ENCODE measurements around the gene INO80E.

The INO80E gene

DNA sequence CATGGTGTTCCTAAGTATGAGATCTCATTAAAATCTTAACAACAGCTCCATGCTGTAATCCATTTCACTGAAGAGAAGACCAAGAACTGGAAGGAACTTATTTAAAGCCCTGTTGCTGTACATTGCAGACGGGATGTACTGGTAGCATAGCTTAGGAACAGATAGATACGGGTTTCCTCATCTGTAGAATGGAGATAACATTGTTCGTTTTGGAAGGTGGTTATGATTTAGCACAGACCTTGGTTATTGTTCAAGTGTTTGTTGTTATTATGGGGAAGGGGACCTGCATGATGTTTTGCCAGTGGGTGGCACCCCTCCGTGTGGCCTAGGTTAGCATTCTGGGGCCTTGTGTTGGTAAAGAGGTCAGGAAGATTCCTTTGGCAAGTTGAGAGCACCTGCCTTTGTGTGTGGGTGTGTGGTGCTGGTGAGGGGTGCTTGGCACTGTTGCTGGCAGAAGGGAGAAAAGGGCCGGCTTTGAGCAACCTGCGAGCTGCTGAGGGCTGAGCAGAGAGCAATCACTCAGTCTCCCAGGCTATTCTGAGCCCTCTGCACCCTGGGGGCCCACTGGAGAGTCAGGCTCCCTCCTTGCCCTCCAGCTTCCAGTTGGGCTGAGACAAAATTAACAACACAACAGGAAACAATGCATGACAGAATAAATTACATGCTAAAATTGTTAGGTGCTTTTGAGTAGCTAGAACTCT, 20.1 kb upstream of the INO80E start:
- peak; percentile 48 for DNase-seq (ENCODE audit: low spot score)

DNA sequence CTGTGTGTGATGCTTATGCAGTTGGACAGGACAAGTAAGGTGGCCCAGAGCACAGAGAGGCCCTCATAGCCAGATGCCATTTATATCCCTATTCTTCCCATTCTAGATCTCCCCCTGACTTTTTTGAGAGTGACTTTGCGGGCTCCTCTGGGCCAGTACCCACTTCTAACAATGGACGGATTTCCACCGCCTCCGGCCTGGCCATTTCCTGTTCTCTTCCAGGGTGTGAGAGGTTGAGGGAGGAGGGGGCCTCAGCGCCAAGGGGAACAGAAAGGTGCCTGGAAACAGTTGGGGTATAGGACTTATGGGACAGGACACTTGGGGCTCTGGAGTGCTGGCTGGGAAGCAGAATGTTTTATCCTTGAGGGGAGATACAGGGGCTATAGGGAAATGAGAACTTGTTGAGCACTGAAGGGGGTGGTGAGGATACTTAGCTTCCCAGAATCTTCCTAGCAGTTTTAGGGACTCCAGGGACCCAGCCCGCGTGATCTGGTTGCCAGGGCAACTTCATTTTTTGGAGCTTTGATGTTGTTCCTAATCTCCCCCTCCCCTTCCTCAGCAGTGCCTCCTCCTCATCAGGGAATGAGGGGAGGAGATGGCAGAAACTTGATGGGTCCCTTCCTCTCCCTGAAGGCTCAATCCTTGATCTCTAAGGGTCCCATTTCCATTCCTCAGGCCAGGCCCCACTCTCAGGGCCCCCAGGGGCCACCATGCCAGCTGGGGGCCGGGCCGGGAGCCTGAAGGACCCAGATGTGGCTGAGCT, 18.8 kb upstream of the INO80E start:
- peak; percentile 36 for DNase-seq (ENCODE audit: low spot score)

DNA sequence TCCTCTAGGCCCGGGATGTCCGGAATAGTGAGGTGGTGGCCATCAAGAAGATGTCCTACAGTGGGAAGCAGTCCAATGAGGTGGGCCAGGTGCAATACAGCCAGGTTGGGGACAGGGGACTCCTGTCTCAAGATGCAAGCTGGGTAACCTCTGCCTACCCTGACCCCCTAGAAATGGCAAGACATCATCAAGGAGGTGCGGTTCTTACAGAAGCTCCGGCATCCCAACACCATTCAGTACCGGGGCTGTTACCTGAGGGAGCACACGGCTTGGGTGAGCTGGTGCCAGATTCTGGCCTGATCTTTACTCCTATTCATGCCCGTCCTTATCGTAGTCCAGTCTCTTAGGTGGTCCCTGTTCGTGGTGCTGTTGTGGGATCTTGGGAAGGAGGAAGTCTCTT, 18.0 kb upstream of the INO80E start:
- peak; percentile 27 for DNase-seq (ENCODE audit: low spot score)

DNA sequence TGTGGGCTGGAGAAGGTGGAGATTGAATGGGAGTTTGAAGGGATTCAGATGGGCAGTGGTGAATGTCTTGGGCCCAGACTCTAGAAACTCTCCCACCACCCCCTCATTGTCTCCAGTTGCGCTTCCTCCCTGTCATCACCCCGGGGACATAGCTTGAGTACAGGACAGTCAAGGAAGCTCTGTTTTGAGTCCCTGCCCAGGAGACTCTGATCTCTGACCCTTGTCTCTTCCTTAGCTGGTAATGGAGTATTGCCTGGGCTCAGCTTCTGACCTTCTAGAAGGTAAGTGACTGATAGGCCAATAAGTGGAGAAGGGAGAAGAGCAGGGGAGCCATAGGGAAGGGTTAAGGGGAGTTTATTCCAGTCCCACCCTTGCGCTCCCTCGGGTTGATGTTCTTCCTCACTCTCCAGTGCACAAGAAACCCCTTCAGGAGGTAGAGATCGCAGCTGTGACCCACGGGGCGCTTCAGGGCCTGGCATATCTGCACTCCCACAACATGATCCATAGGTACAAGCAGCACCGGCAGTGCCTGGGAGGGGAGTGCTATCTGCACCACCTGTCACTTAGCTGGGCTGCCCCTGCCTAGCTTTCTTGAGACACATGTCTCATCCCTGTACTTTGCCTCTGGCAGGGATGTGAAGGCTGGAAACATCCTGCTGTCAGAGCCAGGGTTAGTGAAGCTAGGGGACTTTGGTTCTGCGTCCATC, 17.3 kb upstream of the INO80E start:
- no peak for DNase-seq (ENCODE audit: low spot score)

DNA sequence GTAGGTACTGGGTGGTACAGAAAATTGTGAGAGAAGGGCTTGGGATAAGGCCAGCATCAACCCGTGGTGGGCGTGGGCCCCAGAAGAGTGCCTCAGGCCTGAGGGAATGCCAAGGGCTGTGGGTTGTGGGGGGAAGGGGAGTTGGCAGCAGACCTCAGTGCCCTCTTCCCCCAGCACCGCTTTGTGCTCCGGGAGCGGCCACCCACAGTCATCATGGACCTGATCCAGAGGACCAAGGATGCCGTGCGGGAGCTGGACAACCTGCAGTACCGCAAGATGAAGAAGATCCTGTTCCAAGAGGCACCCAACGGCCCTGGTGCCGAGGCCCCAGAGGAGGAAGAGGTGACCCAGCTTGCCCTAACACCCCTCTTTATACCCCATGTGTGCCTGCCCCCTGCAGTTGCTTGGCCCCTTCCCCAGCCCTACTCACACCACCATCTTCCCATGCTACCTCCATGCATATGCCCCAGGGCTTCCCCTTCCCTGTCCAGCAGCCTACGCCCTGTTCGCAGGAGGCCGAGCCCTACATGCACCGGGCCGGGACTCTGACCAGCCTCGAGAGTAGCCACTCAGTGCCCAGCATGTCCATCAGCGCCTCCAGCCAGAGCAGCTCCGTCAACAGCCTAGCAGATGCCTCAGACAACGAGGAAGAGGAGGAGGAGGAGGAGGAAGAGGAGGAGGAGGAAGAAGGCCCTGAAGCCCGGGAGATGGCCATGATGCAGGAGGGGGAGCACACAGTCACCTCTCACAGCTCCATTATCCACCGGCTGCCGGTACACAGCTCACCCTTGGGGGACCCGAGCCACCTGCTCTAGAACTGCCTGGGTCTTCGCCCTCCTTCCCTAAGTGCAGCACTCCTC, 13.3 kb upstream of the INO80E start:
- DNase-seq (ENCODE audit: low spot score), result no peak

DNA sequence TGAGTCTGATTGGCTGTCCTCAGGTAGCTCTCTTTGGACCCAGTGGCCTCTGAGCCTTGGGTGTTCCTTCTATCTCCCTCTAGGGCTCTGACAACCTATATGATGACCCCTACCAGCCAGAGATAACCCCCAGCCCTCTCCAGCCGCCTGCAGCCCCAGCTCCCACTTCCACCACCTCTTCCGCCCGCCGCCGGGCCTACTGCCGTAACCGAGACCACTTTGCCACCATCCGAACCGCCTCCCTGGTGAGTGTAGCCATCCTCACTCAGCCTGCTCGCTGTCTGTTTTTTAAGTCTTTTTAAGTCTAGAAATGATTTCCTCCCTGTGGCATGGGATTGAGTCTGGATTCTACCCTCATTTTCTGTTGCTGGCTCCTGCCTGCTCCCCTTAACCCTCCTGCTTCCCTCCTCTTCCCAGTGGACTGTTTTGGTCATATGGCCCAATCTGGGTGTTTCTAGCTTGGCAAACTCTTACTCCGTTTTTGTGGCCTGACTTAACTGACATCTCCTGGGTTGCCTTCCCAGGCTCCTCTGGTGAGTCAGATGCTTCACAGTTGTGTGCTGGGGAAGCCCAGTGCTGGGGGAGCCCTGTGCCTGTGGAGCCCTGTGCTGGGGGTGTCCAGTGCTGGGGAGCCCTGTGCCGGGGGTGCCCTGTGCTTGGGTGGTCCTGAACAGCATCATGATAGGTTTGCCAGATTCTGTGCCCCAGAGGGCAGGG, 12.5 kb upstream of the INO80E start:
- DNase-seq (ENCODE audit: low spot score), result no peak

DNA sequence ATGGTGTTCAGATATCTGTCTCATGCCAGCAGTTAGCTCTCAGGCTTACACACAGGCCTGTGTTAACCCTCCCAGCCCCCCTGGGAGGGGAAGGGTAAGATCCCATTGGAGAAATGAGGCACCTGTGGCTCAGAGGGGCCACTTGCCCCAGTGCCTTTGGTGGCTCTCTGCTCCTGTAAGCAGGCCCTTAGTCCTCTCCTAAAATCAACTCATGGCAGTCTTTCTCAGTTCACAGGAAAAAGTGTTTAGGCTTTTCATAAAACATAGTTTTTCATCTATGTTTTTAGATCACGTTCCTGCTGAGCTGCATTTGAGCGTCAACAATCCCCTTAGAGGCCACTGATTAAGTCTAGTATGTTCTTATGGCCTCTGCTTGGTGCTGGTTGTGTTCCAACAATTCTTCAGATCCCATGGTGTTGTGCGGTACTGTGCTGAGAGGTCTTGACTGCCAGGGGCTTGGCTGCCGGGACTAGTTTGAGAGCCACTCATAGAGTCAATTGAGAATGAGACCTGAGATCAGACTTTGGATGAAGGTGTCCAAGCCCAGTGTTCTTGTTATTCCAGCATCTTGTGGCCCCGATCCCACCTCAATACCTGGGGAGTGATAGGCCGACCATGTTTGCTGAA, 11.8 kb upstream of the INO80E start:
- no peak for DNase-seq (ENCODE audit: low spot score)

DNA sequence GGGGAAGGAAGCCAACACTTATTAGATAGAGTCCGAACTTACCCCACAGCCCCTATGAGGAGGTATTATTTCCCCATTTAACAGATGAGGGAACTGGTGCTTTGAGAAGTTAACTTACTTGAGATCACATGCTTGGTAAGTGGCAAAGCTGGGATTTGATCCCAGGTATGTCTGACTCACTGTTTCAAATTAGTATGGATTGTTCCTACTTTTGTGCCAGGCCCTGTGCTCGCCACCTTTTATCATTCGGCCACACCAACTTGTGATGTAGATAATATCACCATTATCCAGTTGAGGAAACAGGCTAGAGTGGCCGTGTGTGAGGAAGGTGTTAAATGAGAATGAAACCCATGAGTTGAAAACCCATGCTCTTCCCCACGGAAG, 11.3 kb upstream of the INO80E start:
- DNase-seq (ENCODE audit: low spot score), result no peak

DNA sequence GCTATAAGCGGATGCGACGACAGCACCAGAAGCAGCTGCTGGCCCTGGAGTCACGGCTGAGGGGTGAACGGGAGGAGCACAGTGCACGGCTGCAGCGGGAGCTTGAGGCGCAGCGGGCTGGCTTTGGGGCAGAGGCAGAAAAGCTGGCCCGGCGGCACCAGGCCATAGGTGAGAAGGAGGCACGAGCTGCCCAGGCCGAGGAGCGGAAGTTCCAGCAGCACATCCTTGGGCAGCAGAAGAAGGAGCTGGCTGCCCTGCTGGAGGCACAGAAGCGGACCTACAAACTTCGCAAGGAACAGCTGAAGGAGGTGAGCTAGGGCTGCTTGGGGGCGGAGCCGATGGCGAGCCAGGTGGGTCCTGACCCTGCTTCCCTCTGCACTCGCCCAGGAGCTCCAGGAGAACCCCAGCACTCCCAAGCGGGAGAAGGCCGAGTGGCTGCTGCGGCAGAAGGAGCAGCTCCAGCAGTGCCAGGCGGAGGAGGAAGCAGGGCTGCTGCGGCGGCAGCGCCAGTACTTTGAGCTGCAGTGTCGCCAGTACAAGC, 10.7 kb upstream of the INO80E start:
- no peak for DNase-seq (ENCODE audit: low spot score)

DNA sequence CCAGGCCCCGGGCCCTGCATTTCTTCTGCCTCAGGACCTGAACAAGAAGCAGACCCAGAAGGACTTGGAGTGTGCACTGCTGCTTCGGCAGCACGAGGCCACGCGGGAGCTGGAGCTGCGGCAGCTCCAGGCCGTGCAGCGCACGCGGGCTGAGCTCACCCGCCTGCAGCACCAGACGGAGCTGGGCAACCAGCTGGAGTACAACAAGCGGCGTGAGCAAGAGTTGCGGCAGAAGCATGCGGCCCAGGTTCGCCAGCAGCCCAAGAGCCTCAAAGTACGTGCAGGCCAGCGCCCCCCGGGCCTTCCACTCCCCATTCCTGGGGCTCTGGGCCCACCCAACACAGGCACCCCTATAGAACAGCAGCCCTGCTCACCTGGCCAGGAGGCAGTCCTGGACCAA, 9.8 kb upstream of the INO80E start:
- DNase-seq (ENCODE audit: low spot score), result no peak

DNA sequence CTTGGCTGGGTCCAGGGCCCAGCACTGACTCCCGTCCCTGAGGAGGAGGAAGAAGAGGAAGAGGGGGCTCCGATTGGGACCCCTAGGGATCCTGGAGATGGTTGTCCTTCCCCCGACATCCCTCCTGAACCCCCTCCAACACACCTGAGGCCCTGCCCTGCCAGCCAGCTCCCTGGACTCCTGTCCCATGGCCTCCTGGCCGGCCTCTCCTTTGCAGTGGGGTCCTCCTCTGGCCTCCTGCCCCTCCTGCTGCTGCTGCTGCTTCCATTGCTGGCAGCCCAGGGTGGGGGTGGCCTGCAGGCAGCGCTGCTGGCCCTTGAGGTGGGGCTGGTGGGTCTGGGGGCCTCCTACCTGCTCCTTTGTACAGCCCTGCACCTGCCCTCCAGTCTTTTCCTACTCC, 9.1 kb upstream of the INO80E start:
- no peak for DNase-seq (ENCODE audit: low spot score)

DNA sequence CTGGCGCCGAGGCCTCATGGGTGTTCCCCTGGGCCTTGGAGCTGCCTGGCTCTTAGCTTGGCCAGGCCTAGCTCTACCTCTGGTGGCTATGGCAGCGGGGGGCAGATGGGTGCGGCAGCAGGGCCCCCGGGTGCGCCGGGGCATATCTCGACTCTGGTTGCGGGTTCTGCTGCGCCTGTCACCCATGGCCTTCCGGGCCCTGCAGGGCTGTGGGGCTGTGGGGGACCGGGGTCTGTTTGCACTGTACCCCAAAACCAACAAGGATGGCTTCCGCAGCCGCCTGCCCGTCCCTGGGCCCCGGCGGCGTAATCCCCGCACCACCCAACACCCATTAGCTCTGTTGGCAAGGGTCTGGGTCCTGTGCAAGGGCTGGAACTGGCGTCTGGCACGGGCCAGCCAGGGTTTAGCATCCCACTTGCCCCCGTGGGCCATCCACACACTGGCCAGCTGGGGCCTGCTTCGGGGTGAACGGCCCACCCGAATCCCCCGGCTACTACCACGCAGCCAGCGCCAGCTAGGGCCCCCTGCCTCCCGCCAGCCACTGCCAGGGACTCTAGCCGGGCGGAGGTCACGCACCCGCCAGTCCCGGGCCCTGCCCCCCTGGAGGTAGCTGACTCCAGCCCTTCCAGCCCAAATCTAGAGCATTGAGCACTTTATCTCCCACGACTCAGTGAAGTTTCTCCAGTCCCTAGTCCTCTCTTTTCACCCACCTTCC, 8.5 kb upstream of the INO80E start:
- DNase-seq (ENCODE audit: low spot score), result no peak

DNA sequence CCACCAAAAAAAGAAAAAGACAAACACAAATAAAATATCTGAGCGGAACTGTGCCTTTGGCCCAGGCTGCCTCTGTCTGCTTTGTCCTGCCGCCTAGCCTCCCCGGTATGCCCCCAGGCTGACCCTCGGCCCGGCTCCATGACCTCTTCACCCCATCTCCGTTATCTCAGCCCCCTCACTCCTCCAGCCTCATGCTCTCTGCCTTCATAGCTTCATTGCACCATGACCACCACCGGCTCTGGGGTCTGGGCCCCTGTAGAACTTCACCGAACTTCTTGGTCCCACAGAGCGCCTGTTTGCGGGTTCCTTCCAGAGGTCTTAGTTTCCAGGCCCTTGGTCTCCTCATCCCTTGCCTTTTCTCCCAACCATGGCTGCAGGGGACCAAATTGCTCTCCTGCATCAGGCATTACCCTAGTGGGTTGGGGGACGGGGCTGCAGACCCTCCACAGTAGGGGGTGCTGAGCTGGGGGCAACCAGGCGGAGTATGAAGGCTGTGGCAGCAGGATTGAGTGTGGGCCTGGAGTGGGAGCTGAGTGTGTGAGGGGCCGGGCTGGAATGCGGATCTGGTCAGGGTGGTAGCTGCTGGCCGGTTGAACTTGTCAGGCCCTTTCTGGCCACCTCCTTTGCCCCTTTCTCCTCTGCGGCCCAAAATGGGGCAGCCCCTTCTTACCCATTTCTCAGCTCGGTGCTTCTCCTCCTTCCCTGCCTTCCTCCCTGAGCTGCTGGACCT, 7.5 kb upstream of the INO80E start:
- DNase-seq (ENCODE audit: low spot score), result no peak

DNA sequence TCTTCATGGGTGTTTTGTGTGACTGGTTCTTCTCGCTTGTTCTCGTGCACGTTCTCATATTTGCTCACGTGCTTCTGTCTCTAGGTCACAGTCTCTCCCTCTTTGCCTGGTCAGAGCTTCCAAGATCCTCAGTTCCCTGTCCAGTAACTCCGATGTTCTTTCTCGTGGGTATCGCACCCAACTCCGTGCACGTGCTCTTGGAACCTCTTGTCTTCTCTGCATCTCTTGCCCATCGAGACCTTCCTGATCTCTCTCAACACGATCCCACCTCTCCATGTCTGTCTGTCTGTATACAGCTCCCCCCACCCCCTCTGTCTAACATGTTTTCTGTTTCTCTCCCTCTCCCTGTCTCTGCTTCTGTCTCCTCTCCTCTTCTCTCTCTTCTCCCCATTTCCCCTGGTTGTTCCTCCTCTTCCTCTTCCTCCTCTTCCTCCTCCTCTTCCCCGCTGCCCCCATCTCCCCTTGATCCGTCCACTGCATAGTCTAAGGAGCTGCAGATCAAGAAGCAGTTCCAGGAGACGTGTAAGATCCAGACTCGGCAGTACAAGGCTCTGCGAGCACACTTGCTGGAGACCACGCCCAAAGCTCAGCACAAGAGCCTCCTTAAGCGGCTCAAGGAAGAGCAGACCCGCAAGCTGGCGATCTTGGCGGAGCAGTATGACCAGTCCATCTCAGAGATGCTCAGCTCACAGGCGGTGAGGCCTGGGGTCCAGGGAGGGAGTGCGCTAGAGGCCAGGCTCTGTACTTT, 6.8 kb upstream of the INO80E start:
- DNase-seq (ENCODE audit: low spot score), result no peak

DNA sequence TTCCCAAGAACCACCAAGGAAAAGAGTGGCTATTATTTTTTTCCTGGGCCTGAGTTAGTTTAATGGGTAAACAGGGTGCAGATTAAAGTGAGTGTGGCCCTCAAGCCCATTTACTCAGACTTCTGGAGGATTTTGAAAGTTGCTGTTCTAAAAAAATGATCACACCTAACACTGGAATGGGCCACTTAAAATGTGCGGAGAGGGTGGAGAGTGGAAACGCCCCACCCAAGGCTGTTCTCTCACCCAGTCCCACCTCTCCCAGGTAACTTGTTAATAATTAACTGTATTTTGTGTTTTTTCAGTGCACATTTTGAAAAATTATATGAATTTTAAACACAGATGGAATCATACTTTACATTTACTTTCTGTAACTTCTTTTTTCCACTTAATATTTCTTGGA, 6.0 kb upstream of the INO80E start:
- DNase-seq (ENCODE audit: low spot score), result no peak

DNA sequence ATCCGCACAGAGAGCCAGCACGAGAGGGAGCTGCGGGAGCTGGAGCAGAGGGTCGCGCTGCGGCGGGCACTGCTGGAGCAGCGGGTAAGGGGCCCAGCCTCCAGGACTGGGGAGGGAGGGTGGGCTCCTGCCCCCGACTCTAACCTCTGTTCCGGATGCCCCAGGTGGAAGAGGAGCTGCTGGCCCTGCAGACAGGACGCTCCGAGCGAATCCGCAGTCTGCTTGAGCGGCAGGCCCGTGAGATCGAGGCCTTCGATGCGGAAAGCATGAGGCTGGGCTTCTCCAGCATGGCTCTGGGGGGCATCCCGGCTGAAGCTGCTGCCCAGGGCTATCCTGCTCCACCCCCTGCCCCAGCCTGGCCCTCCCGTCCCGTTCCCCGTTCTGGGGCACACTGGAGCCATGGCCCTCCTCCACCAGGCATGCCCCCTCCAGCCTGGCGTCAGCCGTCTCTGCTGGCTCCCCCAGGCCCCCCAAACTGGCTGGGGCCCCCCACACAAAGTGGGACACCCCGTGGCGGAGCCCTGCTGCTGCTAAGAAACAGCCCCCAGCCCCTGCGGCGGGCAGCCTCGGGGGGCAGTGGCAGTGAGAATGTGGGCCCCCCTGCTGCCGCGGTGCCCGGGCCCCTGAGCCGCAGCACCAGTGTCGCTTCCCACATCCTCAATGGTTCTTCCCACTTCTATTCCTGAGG, 5.0 kb upstream of the INO80E start:
- DNase-seq (ENCODE audit: low spot score), result no peak

DNA sequence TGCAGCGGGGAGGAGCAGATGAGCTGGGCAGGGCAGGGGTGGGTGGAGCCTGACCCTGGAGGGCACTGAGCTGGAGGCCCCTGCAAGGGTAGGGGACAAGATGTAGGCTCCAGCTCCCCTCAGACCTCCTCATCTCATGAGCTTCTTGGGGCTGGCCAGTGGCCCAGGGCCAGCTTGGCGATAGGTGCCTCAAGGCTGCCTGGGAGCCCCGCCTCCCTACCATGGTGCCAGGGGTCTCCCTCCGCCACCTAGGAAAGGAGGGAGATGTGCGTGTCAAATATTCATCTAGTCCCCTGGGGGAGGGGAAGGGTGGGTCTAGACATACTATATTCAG, 4.5 kb upstream of the INO80E start:
- DNase-seq (ENCODE audit: low spot score), result no peak

DNA sequence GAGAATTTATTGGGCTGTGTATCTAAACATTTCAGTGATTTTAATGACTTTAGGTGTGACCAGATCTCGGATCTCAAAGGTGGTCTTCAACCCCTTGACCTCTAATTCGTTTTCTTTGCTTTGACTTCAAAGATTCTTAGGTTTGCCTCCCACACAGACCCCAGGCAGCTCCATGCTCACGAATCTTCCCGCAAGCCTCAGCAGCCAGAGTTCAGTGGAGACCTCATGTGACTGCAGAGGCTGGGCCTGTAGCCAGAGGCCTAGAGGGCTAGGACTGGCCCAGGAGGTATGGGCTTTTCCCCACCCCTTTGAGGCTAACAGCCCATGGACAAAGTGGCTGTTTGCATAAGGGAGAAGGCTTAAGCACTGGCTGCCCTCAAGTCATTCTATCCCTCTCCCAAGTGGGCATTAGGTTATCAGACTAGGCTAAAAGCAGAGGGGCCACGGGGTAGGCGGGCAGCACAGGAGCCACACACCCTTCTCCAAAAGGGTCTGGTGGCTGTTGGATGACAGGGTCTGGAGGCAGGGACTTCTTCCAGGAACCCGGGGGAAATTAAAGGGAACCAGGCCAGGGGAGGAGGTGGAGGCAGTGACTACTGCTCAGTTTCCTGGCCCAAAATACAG, 3.6 kb upstream of the INO80E start:
- DNase-seq (ENCODE audit: low spot score), result no peak
